K562 (cell line): ENCODE measurements around the gene PARD3B. TPM values are rescaled to one million over a fixed set of nuclear protein-coding genes. Genes with fewer than 3 reads are reported as not detected.

Source experiments
- ELF4 ChIP-seq: fragments of 450-650 bp; formaldehyde crosslinking; IDR thresholded peaks from 2 replicates; pipeline ENCODE4 v1.4.0; 2022; ENCODE audit warnings: missing genetic modification characterization
- ETV1 ChIP-seq: fragments of 450-650 bp; conservative IDR thresholded peaks from 2 replicates; pipeline ENCODE4 v1.6.1; 2016; ENCODE audit warnings: missing genetic modification characterization, control low read depth, low read depth, missing compliant biosample characterization
- GTF2F1 ChIP-seq: IDR thresholded peaks from 2 replicates; pipeline ENCODE4 v1.6.1; 2011; ENCODE audit warnings: low read depth, low read length, improper control_type of control experiment
- HOXB6 ChIP-seq: fragments of 250-450 bp; sonication (Bioruptor Pico); IDR thresholded peaks from 2 replicates; pipeline ENCODE4 v1.5.1; 2022; ENCODE audit warnings: mild to moderate bottlenecking, borderline replicate concordance
- ILF3 ChIP-seq: fragments of 450-650 bp; IDR thresholded peaks from 2 replicates; pipeline ENCODE4 v1.6.1; 2018; ENCODE audit warnings: antibody characterized with exemption, mild to moderate bottlenecking, moderate library complexity, borderline replicate concordance
- MEF2A ChIP-seq: IDR thresholded peaks from 2 replicates; pipeline ENCODE4 v1.6.1; 2011; ENCODE audit warnings: low read depth, mild to moderate bottlenecking, low read length, moderate library complexity; ENCODE audit not compliant: control insufficient read depth
- POLR3G ChIP-seq: IDR thresholded peaks from 2 replicates; pipeline ENCODE4 v1.6.1; 2011; ENCODE audit not compliant: insufficient read length, insufficient replicate concordance; ENCODE audit errors: extremely low read depth
- PTRF ChIP-seq: fragments of 450-650 bp; IDR thresholded peaks from 2 replicates; pipeline ENCODE4 v1.6.1; 2016; ENCODE audit warnings: mild to moderate bottlenecking, missing genetic modification characterization, missing compliant biosample characterization
- SIX5 ChIP-seq, 2 experiments: IDR thresholded peaks; 2 replicates each; pipeline ENCODE4 v1.6.1; 2011; ENCODE audit warnings: low read length in 2 of 2, borderline replicate concordance in 1 of 2, low read depth in 1 of 2, mild to moderate bottlenecking in 1 of 2, moderate library complexity in 1 of 2; ENCODE audit not compliant: insufficient read depth in 1 of 2
- SNRNP70 ChIP-seq: fragments of 200-400 bp; formaldehyde crosslinking; optimal IDR thresholded peaks from 2 replicates; pipeline ENCODE3; 2017; ENCODE audit warnings: low read depth, low read length
- SRSF3 ChIP-seq: fragments of 200-400 bp; formaldehyde crosslinking; IDR thresholded peaks from 2 replicates; pipeline ENCODE4 v1.6.1; 2016; ENCODE audit warnings: mild to moderate bottlenecking, low read length, moderate library complexity; ENCODE audit not compliant: insufficient read depth
- ZFP30 ChIP-seq: fragments of 250-450 bp; sonication (Bioruptor Pico); IDR thresholded peaks from 2 replicates; pipeline ENCODE4 v1.8.0; 2022; ENCODE audit warnings: moderate library complexity, mild to moderate bottlenecking, inconsistent platforms, borderline replicate concordance
- ZNF12 ChIP-seq: sonication (generic); formaldehyde crosslinking; IDR thresholded peaks from 2 replicates; pipeline ENCODE4 v1.4.0; 2020; ENCODE audit warnings: mild to moderate bottlenecking, missing genetic modification reagents
- ZNF408 ChIP-seq: fragments of 250-450 bp; sonication (Bioruptor Pico); IDR thresholded peaks from 2 replicates; pipeline ENCODE4 v1.4.0; 2020; ENCODE audit warnings: low read depth, mild to moderate bottlenecking, moderate library complexity
- ZNF707 ChIP-seq: fragments of 250-450 bp; sonication (Bioruptor Pico); conservative IDR thresholded peaks from 2 replicates; pipeline ENCODE4 v1.8.0; 2022; ENCODE audit warnings: inconsistent platforms, mild to moderate bottlenecking, moderate library complexity
- ZNF830 ChIP-seq: fragments of 250-450 bp; sonication (Bioruptor Pico); IDR thresholded peaks from 2 replicates; pipeline ENCODE4 v1.5.0; 2021; ENCODE audit warnings: mild to moderate bottlenecking
- polyA plus RNA-seq, 8 experiments: library from polyadenylated mRNA; depleted of rRNA in 4 of 8; stranded (reverse) in 5 of 8; unstranded in 3 of 8; fragments of >200 nt; fragmentation: Nextera tagmentation in 2 of 8; fragmentation: Illumina TruSeq in 1 of 8; extraction: Ambion mirVana in 2 of 8; extraction: Trizol in 1 of 8; gene quantifications; 2 replicates each; pipeline versions ENCODE4 v1.2.1 to v1.2.3, GENCODE V29; 2011 to 2014; ENCODE audit warnings: inconsistent platforms in 1 of 8, missing spikeins in 1 of 8
- total RNA-seq, 7 experiments: library from RNA; depleted of rRNA in 6 of 7; stranded (reverse); fragments of >200 nt in 6 of 7; fragmentation: Illumina TruSeq in 2 of 7; extraction: Trizol in 2 of 7; gene quantifications; 2 replicates each; pipeline versions ENCODE4 v1.2.1 to v1.2.3, GENCODE V29; 2011 to 2021; ENCODE audit warnings: low replicate concordance in 1 of 7
- TF ChIP-seq, protein P1 (sequence below): IDR thresholded peaks from 2 replicates; pipeline ENCODE4 v1.6.1; 2011; ENCODE audit warnings: borderline replicate concordance, low read depth, mild to moderate bottlenecking, moderate library complexity, low read length; ENCODE audit not compliant: insufficient read depth, poor library complexity, severe bottlenecking
- TF ChIP-seq, protein P2 (sequence below): sonication (generic); formaldehyde crosslinking; IDR thresholded peaks from 2 replicates; pipeline ENCODE4 v1.8.0; 2022; ENCODE audit warnings: missing genetic modification reagents, mild to moderate bottlenecking, borderline replicate concordance
- TF ChIP-seq, protein P3 (sequence below): fragments of 450-650 bp; formaldehyde crosslinking; IDR thresholded peaks from 2 replicates; pipeline ENCODE4 v1.4.0; 2022; ENCODE audit warnings: missing genetic modification characterization
- TF ChIP-seq, protein P4 (sequence below): sonication (generic); formaldehyde crosslinking; IDR thresholded peaks from 2 replicates; pipeline ENCODE4 v1.9.0; 2022; ENCODE audit warnings: mild to moderate bottlenecking, missing genetic modification reagents
- TF ChIP-seq, protein P5 (sequence below): fragments of 250-450 bp; sonication (Bioruptor Pico); IDR thresholded peaks from 2 replicates; pipeline ENCODE4 v1.5.0; 2020; ENCODE audit warnings: mild to moderate bottlenecking, borderline replicate concordance

The PARD3B gene
- total and polyA plus RNA-seq, 9 of the 15 experiments (the other 6 are each of a cell fraction or from before 2014, with no cell fraction given) = 0.15 to 3.0 (median 1.1) TPM

DNA sequence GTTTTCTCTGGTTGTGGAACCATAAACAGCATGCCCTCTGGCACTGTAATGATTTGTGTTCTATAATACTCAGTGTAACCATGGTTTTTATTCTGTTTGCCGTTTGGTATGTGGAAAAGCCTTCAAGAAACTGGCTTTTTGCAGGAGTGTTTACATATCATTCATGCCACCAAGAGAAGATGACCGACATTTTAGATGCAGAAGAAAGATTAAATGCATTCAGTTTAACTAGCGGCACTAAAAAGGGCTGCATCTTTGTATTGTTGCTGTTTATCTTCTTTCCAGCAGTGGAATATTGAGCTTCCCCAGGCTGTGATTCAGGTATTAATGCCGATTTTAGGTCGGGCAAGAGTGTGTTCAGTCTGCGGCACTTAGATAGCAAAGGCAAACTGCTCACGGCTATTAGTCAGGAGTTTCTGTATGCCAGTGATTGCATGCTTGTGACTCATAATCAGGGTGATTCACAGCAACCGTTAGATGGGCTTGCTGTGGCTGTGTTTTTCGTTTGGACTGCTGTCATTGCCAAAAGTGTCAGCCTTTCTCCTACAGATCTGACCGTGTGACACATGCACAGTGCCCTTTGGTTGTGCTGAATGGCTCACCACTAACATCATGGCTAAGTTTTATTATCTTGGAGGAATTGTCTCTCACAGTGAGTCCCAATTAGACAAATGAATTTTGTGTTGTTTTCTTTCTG is 479.7 kb downstream of the PARD3B start (continued):
- TF ChIP-seq, protein P1, sequence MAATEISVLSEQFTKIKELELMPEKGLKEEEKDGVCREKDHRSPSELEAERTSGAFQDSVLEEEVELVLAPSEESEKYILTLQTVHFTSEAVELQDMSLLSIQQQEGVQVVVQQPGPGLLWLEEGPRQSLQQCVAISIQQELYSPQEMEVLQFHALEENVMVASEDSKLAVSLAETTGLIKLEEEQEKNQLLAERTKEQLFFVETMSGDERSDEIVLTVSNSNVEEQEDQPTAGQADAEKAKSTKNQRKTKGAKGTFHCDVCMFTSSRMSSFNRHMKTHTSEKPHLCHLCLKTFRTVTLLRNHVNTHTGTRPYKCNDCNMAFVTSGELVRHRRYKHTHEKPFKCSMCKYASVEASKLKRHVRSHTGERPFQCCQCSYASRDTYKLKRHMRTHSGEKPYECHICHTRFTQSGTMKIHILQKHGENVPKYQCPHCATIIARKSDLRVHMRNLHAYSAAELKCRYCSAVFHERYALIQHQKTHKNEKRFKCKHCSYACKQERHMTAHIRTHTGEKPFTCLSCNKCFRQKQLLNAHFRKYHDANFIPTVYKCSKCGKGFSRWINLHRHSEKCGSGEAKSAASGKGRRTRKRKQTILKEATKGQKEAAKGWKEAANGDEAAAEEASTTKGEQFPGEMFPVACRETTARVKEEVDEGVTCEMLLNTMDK = no peak
- TF ChIP-seq ZFP30 (CRISPR knock-in tag) = no peak
- 0 out of 2 replicates have a peak, but pooled peaks have one; percentile 46 for TF ChIP-seq ELF4 (CRISPR knock-in tag)
- no peak for TF ChIP-seq ZNF830 (CRISPR knock-in tag)
- TF ChIP-seq, protein P2, sequence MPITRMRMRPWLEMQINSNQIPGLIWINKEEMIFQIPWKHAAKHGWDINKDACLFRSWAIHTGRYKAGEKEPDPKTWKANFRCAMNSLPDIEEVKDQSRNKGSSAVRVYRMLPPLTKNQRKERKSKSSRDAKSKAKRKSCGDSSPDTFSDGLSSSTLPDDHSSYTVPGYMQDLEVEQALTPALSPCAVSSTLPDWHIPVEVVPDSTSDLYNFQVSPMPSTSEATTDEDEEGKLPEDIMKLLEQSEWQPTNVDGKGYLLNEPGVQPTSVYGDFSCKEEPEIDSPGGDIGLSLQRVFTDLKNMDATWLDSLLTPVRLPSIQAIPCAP (CRISPR knock-in tag) = no peak
- no peak for TF ChIP-seq HOXB6 (CRISPR knock-in tag)
- TF ChIP-seq, protein P3, sequence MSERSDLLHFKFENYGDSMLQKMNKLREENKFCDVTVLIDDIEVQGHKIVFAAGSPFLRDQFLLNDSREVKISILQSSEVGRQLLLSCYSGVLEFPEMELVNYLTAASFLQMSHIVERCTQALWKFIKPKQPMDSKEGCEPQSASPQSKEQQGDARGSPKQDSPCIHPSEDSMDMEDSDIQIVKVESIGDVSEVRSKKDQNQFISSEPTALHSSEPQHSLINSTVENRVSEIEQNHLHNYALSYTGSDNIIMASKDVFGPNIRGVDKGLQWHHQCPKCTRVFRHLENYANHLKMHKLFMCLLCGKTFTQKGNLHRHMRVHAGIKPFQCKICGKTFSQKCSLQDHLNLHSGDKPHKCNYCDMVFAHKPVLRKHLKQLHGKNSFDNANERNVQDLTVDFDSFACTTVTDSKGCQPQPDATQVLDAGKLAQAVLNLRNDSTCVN (CRISPR knock-in tag) = no peak
- no peak for TF ChIP-seq ILF3
- no peak for TF ChIP-seq SIX5 (IDR thresholded peaks at IDR 0.05; ENCODE audit: borderline replicate concordance in 1 of 2, insufficient read depth in 1 of 2, low read depth in 1 of 2, low read length in 2 of 2)
- no peak; the same call in 1 of the 2 replicates for TF ChIP-seq ETV1
- no peak for TF ChIP-seq SRSF3
- TF ChIP-seq POLR3G = no peak
- no peak for TF ChIP-seq PTRF (tag)
- TF ChIP-seq GTF2F1 = no peak
- TF ChIP-seq SNRNP70 = no peak
- TF ChIP-seq ZNF707 = no peak
- TF ChIP-seq, protein P4, sequence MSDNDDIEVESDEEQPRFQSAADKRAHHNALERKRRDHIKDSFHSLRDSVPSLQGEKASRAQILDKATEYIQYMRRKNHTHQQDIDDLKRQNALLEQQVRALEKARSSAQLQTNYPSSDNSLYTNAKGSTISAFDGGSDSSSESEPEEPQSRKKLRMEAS (CRISPR knock-in tag) = no peak
- TF ChIP-seq MEF2A = peak; percentile 61; the same call in 1 of the 2 replicates
- TF ChIP-seq ZNF408 = no peak
- TF ChIP-seq, protein P5, sequence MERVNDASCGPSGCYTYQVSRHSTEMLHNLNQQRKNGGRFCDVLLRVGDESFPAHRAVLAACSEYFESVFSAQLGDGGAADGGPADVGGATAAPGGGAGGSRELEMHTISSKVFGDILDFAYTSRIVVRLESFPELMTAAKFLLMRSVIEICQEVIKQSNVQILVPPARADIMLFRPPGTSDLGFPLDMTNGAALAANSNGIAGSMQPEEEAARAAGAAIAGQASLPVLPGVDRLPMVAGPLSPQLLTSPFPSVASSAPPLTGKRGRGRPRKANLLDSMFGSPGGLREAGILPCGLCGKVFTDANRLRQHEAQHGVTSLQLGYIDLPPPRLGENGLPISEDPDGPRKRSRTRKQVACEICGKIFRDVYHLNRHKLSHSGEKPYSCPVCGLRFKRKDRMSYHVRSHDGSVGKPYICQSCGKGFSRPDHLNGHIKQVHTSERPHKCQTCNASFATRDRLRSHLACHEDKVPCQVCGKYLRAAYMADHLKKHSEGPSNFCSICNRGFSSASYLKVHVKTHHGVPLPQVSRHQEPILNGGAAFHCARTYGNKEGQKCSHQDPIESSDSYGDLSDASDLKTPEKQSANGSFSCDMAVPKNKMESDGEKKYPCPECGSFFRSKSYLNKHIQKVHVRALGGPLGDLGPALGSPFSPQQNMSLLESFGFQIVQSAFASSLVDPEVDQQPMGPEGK (CRISPR knock-in tag) = no peak
- TF ChIP-seq ZNF12 = no peak
